Measurements from ENCODE around the gene NTM.

Gene NTM

GRCh38 chr11:132253469-132254264, 883.3 kb downstream of the NTM start:
- TF ChIP-seq CTCF (IDR thresholded peaks at IDR 0.05; ENCODE audit: control insufficient read depth, extremely low read depth, insufficient read depth), result no peak
- no peak for DNase-seq (ENCODE audit: low read depth)
- H3K4me3 ChIP-seq (ENCODE audit: low read depth, low read length), result no peak overlapping the region

DNA sequence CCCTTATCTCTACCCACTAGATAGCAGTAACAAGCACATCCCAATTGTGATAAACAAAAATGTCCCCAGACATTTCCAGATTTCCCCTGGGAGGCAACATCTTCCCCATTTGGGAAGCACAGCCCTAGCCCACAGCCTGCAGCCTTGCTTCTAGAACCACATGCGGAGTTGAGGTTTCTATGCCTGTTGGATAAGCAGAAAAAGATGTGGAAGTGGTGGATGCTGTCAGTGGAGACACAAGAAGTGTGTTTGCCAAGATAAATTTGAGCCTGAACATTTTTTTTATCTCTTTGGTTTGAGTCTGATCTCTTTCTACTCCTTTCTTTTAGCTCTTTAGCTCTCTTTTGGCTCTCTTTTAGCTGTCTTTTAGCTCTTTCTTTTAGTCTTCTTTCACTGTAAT, 884.5 kb downstream of the NTM start:
- no peak overlapping the region for H3K4me3 ChIP-seq (ENCODE audit: low read depth, low read length)
- no peak for TF ChIP-seq CTCF (IDR thresholded peaks at IDR 0.05; ENCODE audit: control insufficient read depth, extremely low read depth, insufficient read depth)
- no peak for DNase-seq (ENCODE audit: low read depth)

DNA sequence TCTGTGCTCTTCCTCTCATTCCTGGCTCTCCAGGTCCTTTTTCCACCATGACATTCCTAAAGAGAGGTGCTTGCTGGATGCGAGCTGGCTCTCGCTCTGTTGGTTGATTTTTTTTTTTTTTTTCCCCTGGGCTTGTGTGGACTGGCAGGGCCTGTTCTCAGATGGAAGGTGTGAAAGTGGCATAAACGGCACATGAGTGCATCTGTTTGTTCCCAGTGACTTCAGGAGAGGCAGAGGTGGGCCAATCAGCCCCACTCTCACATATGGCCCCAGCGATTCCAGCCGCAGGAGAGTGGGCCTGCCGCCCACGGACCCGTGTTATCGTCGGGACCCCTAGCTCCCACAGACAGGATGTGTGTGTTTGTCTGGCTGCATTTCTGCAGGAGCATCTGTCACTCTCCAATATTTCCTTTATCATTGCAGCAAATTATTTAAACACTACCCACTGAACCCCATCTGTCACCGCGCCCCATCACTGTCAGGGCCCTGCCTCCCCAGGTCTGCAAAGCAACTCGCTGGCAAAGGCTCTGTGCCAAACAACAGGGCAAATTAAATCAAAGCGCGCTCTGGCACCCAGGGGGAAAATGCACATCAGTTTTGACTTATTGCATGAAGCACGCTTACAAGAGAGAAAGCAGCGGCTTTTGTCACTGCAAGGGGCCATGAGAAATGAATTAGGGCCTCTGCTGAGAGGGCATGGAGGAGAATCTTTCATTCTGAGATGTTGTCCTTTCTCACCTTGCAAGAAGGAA, 886.3 kb downstream of the NTM start:
- no peak for TF ChIP-seq CTCF (IDR thresholded peaks at IDR 0.05; ENCODE audit: control insufficient read depth, extremely low read depth, insufficient read depth)

DNA sequence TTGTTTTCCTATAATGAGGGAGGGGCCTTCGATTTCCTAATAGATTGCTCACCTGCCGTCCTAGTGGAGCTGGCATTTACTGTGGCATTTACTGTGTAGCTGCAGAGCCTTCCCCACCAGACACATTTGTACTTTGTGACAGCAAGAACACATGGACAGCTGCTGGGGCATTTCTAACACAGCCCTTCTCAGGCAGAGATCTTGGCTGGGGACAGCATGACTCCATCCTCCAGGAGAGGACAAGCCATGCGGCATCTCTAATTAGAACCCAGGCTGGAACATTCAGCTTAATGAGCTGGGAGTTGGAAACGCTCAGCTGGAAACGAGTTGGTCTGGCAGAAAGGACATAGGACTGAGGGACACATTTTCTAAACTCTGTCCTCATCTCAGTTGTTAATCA, 887.5 kb downstream of the NTM start:
- no peak for DNase-seq (ENCODE audit: low read depth)
- no peak overlapping the region for H3K4me3 ChIP-seq (ENCODE audit: low read depth, low read length)
- TF ChIP-seq CTCF (IDR thresholded peaks at IDR 0.05; ENCODE audit: control insufficient read depth, extremely low read depth, insufficient read depth), result no peak

More for the DNA sequence above, 886.3 kb downstream of the NTM start:
- no peak overlapping the region for H3K4me3 ChIP-seq (ENCODE audit: low read depth, low read length)
- DNase-seq (ENCODE audit: low read depth), result no peak

DNA sequence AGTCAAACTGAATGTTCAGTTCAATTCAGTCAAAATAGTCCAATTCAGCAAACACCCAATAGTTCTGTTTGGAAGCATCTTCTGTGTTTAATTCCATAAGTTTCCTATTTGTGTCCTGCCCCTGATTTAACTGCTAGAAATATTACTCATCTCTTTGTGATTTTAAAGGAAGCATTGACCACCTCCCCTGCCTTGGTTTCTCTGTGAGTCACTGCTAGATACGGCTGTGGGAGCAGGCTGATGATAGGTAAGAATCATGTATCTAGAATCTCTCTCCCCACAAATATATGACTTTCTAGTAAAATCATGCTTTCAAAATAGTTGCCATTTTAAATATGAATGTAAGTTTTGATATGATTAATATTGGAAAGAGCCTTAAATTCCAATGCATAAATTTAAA, 888.5 kb downstream of the NTM start:
- DNase-seq (ENCODE audit: low read depth), result no peak
- no peak for TF ChIP-seq CTCF (IDR thresholded peaks at IDR 0.05; ENCODE audit: control insufficient read depth, extremely low read depth, insufficient read depth)
- no peak overlapping the region for H3K4me3 ChIP-seq (ENCODE audit: low read depth, low read length)

- H3K4me3 ChIP-seq (ENCODE audit: low read depth, low read length), result no peak overlapping the region
- no peak for DNase-seq (ENCODE audit: low read depth)
- TF ChIP-seq CTCF (IDR thresholded peaks at IDR 0.05; ENCODE audit: control insufficient read depth, extremely low read depth, insufficient read depth), result no peak
Observed at GRCh38 chr11:132260636-132261035, 890.2 kb downstream of the NTM start.
